ENCODE measurements around the gene RXFP4. TPM values are rescaled to one million over a fixed set of nuclear protein-coding genes. Genes with fewer than 3 reads are reported as not detected.

The RXFP4 gene
- total RNA-seq, 1 donor from 2014 or later: not detected

Other genes starting within 250 kb of the RXFP4 start
- gene GON4L, start 84.4 kb upstream of the RXFP4 start, total RNA-seq: 56.2 and 68.3 TPM in 2 replicates
- gene SYT11, start 82.1 kb upstream of the RXFP4 start, total RNA-seq: 22.3 and 23.3 TPM in 2 replicates
- 20.0 and 27.0 TPM in 2 replicates for gene RIT1, start 30.3 kb upstream of the RXFP4 start, total RNA-seq
- 78.4 and 83.5 TPM in 2 replicates for gene KHDC4, start 7.2 kb upstream of the RXFP4 start, total RNA-seq
- gene ARHGEF2, start 36.9 kb downstream of the RXFP4 start, total RNA-seq: 211 and 216 TPM in 2 replicates
- gene SSR2, start 79.3 kb downstream of the RXFP4 start, total RNA-seq: 227 and 239 TPM in 2 replicates
- 71.3 and 73.3 TPM in 2 replicates for gene UBQLN4, start 112.2 kb downstream of the RXFP4 start, total RNA-seq
- 71.0 and 72.5 TPM in 2 replicates for gene LAMTOR2, start 113.1 kb downstream of the RXFP4 start, total RNA-seq
- gene RAB25, start 119.5 kb downstream of the RXFP4 start, total RNA-seq: 0.18 and 0.21 TPM in 2 replicates
- 1.2 and 1.6 TPM in 2 replicates for gene MEX3A, start 140.8 kb downstream of the RXFP4 start, total RNA-seq
- 246 and 247 TPM in 2 replicates for gene LMNA, start 173.1 kb downstream of the RXFP4 start, total RNA-seq
- 128 and 132 TPM in 2 replicates for gene SEMA4A, start 211.9 kb downstream of the RXFP4 start, total RNA-seq

All from activated T-helper 2 cell treated with anti-CD3 and anti-CD28 coated beads, Interferon-gamma antibody, Interleukin-2, Interleukin-4, amounts not matched to agents 10 μg/mL and 5 μg/mL and 100 μg/mL, durations not matched to agents 14 hours and 24 hours and 36 hours (primary cell).